SU-DHL-6 (cell line): Measurements from ENCODE around the gene SPHK2.

Experiments used
- EZH2phosphoT487 ChIP-seq: fragments of 200-600 bp; sonication (generic), shearing (Covaris generic); conservative IDR thresholded peaks from 2 replicates; pipeline ENCODE4 v1.6.1; 2018; ENCODE audit warnings: mild to moderate bottlenecking, antibody characterized with exemption, low read length, moderate library complexity, mixed read lengths
- TF ChIP-seq, protein P1 (sequence below): fragments of 200-600 bp; sonication (generic); IDR thresholded peaks from one replicate; pipeline ENCODE4 v1.5.1; 2017; ENCODE audit warnings: antibody characterized with exemption, mild to moderate bottlenecking, low read length, moderate library complexity; ENCODE audit not compliant: insufficient read depth, poor library complexity, severe bottlenecking

DNA sequence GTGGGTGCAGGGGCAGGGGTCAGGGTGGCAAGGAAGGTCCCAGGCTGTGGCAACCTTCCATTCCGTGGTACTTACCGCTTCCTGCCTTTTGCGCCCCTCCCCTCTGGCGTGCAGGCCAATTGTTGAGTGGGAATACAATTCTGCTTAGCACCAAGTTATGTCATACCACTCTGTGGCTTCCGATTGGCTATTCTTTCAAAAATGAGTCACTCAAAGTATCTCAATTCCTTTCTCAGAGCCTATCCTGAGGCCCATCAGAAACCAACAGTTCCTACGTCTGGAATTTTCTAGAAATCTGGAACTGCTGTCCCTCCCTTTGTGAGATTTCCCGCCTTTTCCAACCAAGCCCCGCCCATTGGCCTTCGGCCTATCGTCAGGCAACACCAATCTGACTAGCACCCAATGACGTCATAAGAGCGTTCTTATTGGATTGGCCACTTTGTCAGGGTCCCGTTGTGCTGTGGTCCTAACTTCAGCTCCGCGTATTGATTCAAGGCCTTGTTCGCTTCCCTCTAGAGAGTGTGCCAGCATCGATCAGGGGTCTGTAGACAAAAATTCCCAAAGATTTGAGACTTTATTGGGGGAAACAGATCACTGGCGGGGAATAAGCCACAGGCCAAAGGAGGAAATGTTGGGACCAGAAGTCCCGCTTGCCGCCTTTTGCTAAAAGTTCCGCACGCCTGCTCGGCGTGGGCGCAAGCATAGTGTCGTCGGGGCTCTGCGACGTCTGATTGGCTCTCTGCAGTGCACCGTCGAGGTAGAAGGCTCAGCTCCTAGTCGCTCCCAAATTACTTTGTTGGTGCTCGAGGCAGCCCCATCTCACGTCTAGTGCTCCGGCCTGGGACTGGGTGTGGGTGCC, 41.8 kb downstream of the SPHK2 start:
- TF ChIP-seq, protein P1, sequence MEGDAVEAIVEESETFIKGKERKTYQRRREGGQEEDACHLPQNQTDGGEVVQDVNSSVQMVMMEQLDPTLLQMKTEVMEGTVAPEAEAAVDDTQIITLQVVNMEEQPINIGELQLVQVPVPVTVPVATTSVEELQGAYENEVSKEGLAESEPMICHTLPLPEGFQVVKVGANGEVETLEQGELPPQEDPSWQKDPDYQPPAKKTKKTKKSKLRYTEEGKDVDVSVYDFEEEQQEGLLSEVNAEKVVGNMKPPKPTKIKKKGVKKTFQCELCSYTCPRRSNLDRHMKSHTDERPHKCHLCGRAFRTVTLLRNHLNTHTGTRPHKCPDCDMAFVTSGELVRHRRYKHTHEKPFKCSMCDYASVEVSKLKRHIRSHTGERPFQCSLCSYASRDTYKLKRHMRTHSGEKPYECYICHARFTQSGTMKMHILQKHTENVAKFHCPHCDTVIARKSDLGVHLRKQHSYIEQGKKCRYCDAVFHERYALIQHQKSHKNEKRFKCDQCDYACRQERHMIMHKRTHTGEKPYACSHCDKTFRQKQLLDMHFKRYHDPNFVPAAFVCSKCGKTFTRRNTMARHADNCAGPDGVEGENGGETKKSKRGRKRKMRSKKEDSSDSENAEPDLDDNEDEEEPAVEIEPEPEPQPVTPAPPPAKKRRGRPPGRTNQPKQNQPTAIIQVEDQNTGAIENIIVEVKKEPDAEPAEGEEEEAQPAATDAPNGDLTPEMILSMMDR: no peak
- TF ChIP-seq EZH2phosphoT487: no peak
